Osteocyte (in vitro differentiated cells): Measurements from ENCODE around the gene GMDS. TPM values are rescaled to one million over a fixed set of nuclear protein-coding genes. Genes with fewer than 3 reads are reported as not detected.

Experiments used
- DNase-seq: peaks from one replicate; pipeline ENCODE4 v3.0.0; 2021; ENCODE audit warnings: mixed read lengths; ENCODE audit not compliant: unreplicated experiment; ENCODE audit errors: extremely low spot score
- H3K27ac Mint-ChIP-seq: one replicate; pipeline ENCODE4 v1.8.0; 2021; ENCODE audit warnings: mild to moderate bottlenecking, mixed read lengths; ENCODE audit not compliant: unreplicated experiment
- H3K27me3 Mint-ChIP-seq: one replicate; pipeline ENCODE4 v1.8.0; 2021; ENCODE audit warnings: mixed read lengths; ENCODE audit not compliant: unreplicated experiment
- H3K36me3 Mint-ChIP-seq: one replicate; pipeline ENCODE4 v1.8.0; 2021; ENCODE audit warnings: mixed read lengths; ENCODE audit not compliant: unreplicated experiment
- H3K4me1 Mint-ChIP-seq: one replicate; pipeline ENCODE4 v1.8.0; 2021; ENCODE audit warnings: mixed read lengths; ENCODE audit not compliant: unreplicated experiment
- H3K4me3 Mint-ChIP-seq: one replicate; pipeline ENCODE4 v1.8.0; 2021; ENCODE audit warnings: mild to moderate bottlenecking, moderate library complexity, mixed read lengths; ENCODE audit not compliant: unreplicated experiment
- H3K9me3 Mint-ChIP-seq: one replicate; pipeline ENCODE4 v1.8.0; 2021; ENCODE audit warnings: mixed read lengths; ENCODE audit not compliant: unreplicated experiment
- CTCF ChIP-seq: fragments of 200-600 bp; sonication (generic); IDR thresholded peaks from 2 replicates; pipeline ENCODE4 v1.5.0; 2021; ENCODE audit warnings: antibody characterized with exemption, mild to moderate bottlenecking, moderate library complexity
- total RNA-seq: library from RNA; stranded (reverse); gene quantifications from 2 replicates; pipeline ENCODE4 v1.2.1, GENCODE V29; 2021

The GMDS gene
- total RNA-seq, 1 donor from 2014 or later: 30.7 TPM

GRCh38 chr6:1636272-1636825 lies 609.1 kb downstream of the GMDS start:
- Mint-ChIP-seq H3K27me3 (no peaks in the 10 kb centered on the region), H3K4me1 (peaks cover 4% of the 10 kb centered on the region), H3K4me3 (no peak overlapping the region), H3K36me3 (peaks cover 8% of the 10 kb centered on the region), H3K9me3 (no peaks in the 10 kb centered on the region), H3K27ac (no peak overlapping the region)
- no peak for TF ChIP-seq CTCF
- DNase-seq: no peak

- no peak for DNase-seq
Measured at GRCh38 chr6:1635305-1636010, 609.9 kb downstream of the GMDS start.

GRCh38 chr6:1634081-1634480 lies 611.3 kb downstream of the GMDS start:
- DNase-seq: no peak
- peaks cover 11% of the 10 kb centered on the region for H3K4me1 Mint-ChIP-seq
- TF ChIP-seq CTCF: no peak
- no peaks in the 10 kb centered on the region for H3K27me3 Mint-ChIP-seq
- no peak overlapping the region for H3K4me3 Mint-ChIP-seq
- no peak overlapping the region for H3K27ac Mint-ChIP-seq
- no peaks in the 10 kb centered on the region for H3K9me3 Mint-ChIP-seq
- peaks cover 11% of the 10 kb centered on the region for H3K36me3 Mint-ChIP-seq

More at GRCh38 chr6:1635305-1636010, 609.9 kb downstream of the GMDS start:
- TF ChIP-seq CTCF: no peak
- peaks cover 9% of the 10 kb centered on the region for H3K36me3 Mint-ChIP-seq
- H3K27ac Mint-ChIP-seq: no peak overlapping the region
- H3K9me3 Mint-ChIP-seq: no peaks in the 10 kb centered on the region
- H3K4me1 Mint-ChIP-seq: peaks cover 7% of the 10 kb centered on the region
- H3K27me3 Mint-ChIP-seq: no peaks in the 10 kb centered on the region
- no peak overlapping the region for H3K4me3 Mint-ChIP-seq

- H3K4me1 Mint-ChIP-seq: peaks cover 17% of the 10 kb centered on the region
- H3K9me3 Mint-ChIP-seq: no peaks in the 10 kb centered on the region
- TF ChIP-seq CTCF: no peak
- DNase-seq: no peak
- no peak overlapping the region for H3K4me3 Mint-ChIP-seq
- no peak overlapping the region for H3K27ac Mint-ChIP-seq
- peaks cover 11% of the 10 kb centered on the region for H3K36me3 Mint-ChIP-seq
- no peaks in the 10 kb centered on the region for H3K27me3 Mint-ChIP-seq
Measured at GRCh38 chr6:1633366-1634021, 611.9 kb downstream of the GMDS start.

DNA sequence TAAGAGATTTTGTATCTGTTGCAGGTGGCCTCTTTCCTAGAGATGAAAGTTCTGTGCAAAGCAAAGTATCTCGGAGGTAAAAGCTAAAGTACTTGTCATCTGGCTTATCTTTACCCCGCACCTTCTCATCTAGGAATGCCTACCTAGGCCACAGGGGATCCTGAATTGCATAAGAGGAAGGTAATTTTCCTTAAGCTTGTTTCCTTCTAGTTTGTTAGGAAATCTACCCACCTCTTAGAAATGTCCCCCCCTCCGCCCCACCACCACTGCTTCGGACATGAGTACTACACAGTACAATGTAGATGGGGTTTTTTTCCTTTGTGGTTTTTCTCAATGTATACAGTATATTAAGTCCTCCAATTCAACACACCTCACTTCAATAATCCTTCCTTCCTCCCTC lies 614.2 kb downstream of the GMDS start:
- H3K4me3 Mint-ChIP-seq: no peak overlapping the region
- no peak for TF ChIP-seq CTCF
- DNase-seq: no peak
- no peaks in the 10 kb centered on the region for H3K9me3 Mint-ChIP-seq
- H3K36me3 Mint-ChIP-seq: peaks cover 11% of the 10 kb centered on the region
- H3K27me3 Mint-ChIP-seq: no peaks in the 10 kb centered on the region
- H3K27ac Mint-ChIP-seq: no peak overlapping the region
- H3K4me1 Mint-ChIP-seq: peaks cover 39% of the 10 kb centered on the region
